KMS-11 (cell line): Measurements from ENCODE around the gene TUBA8.
"Not testable (repeated sequence)": the region's sequence is repeated elsewhere in the genome, so short reads cannot be mapped to it uniquely, and the experiment has no call there.

Experiments used
- H2AFZ ChIP-seq: fragments of 200-600 bp; sonication (generic); 2 replicates; pipeline ENCODE4 v1.6.1; 2016; ENCODE audit warnings: antibody characterized with exemption, mixed run types, low read depth
- H3K27ac ChIP-seq: fragments of 200-600 bp; sonication (generic); 2 replicates; pipeline ENCODE4 v1.6.1; 2016; ENCODE audit warnings: mild to moderate bottlenecking, mixed run types
- H3K27me3 ChIP-seq: fragments of 200-600 bp; sonication (generic); 2 replicates; pipeline ENCODE4 v1.6.1; 2017; ENCODE audit warnings: mild to moderate bottlenecking, low read depth, mixed run types, moderate library complexity; ENCODE audit not compliant: insufficient read depth
- H3K36me3 ChIP-seq: fragments of 200-600 bp; sonication (generic); 2 replicates; pipeline ENCODE4 v1.6.1; 2017; ENCODE audit warnings: mild to moderate bottlenecking, mixed run types; ENCODE audit not compliant: insufficient read depth
- H3K4me1 ChIP-seq: fragments of 200-600 bp; sonication (generic); 2 replicates; pipeline ENCODE4 v1.6.1; 2016; ENCODE audit warnings: mild to moderate bottlenecking, low read depth, mixed run types; ENCODE audit not compliant: poor library complexity, severe bottlenecking
- H3K4me2 ChIP-seq: fragments of 200-600 bp; sonication (generic); 2 replicates; pipeline ENCODE4 v1.7.0; 2016; ENCODE audit warnings: mild to moderate bottlenecking, mixed run types
- H3K4me3 ChIP-seq: fragments of 200-600 bp; sonication (generic); IDR thresholded peaks from 2 replicates; pipeline ENCODE4 v1.6.1; 2017; ENCODE audit warnings: low read depth, low read length, mixed read lengths; ENCODE audit not compliant: insufficient read depth
- H3K79me2 ChIP-seq: fragments of 200-600 bp; sonication (generic); 2 replicates; pipeline ENCODE4 v1.6.1; 2016; ENCODE audit warnings: low read depth, mixed run types; ENCODE audit not compliant: insufficient read depth
- H3K9ac ChIP-seq: fragments of 200-600 bp; sonication (generic); 2 replicates; pipeline ENCODE4 v1.6.1; 2016; ENCODE audit warnings: mild to moderate bottlenecking, mixed run types
- H4K20me1 ChIP-seq: fragments of 200-600 bp; sonication (generic); 2 replicates; pipeline ENCODE4 v1.6.1; 2016; ENCODE audit warnings: mild to moderate bottlenecking, mixed run types; ENCODE audit not compliant: insufficient read depth

The TUBA8 gene

GRCh38 chr22:18173441-18173840 lies 62.8 kb downstream of the TUBA8 start:
- H3K79me2 ChIP-seq, H3K36me3 ChIP-seq, H3K4me3 ChIP-seq, H2AFZ ChIP-seq, H3K27me3 ChIP-seq, H3K4me1 ChIP-seq, H3K27ac ChIP-seq, H3K4me2 ChIP-seq, H4K20me1 ChIP-seq, H3K9ac ChIP-seq: not testable (repeated sequence)
